Measurements from ENCODE around the gene DDX27.

The DDX27 gene

DNA sequence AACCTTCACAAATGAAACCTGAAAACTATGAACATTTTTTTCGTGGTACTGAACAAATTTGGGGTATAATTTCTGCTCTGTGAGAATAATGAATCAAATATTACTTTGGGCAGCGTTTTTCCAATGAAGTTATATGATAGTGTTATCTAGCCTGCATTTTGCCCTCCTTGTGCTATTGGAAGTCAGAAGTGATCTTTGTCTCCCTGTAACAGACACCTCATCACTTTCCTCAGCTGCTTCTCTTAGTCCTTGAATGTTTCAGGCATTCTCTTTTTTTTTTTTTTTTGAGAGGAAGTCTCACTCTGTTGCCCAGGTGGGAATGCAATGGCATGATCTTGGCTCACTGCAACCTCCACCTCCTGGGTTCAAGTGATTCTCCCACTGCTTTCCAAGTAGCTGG, 10.2 kb downstream of the DDX27 start:
- TF ChIP-seq, protein P1, sequence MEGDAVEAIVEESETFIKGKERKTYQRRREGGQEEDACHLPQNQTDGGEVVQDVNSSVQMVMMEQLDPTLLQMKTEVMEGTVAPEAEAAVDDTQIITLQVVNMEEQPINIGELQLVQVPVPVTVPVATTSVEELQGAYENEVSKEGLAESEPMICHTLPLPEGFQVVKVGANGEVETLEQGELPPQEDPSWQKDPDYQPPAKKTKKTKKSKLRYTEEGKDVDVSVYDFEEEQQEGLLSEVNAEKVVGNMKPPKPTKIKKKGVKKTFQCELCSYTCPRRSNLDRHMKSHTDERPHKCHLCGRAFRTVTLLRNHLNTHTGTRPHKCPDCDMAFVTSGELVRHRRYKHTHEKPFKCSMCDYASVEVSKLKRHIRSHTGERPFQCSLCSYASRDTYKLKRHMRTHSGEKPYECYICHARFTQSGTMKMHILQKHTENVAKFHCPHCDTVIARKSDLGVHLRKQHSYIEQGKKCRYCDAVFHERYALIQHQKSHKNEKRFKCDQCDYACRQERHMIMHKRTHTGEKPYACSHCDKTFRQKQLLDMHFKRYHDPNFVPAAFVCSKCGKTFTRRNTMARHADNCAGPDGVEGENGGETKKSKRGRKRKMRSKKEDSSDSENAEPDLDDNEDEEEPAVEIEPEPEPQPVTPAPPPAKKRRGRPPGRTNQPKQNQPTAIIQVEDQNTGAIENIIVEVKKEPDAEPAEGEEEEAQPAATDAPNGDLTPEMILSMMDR (IDR thresholded peaks at IDR 0.05; ENCODE audit: extremely low read depth, missing control alignments), result no peak
- no peak for DNase-seq (ENCODE audit: low spot score)

DNA sequence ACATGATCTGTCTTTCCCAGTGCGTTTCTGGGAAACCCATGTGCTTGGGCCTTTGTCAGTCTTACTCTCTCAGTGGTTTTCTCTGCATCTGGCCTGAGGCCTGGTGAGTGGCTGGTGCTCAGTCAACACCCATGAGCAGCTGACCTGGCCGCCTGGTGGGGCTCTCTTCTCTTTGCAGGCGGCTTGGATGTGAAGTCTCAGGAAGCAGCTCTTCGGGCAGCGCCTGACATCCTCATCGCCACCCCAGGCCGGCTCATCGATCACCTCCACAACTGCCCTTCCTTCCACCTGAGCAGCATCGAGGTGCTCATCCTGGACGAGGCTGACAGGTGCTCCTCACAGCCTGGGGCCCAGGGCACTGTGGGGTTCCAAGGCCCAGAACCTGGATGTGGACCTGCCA, 10.8 kb downstream of the DDX27 start:
- no peak for DNase-seq (ENCODE audit: low spot score)
- TF ChIP-seq, protein P1 (IDR thresholded peaks at IDR 0.05; ENCODE audit: extremely low read depth, missing control alignments), result no peak

DNA sequence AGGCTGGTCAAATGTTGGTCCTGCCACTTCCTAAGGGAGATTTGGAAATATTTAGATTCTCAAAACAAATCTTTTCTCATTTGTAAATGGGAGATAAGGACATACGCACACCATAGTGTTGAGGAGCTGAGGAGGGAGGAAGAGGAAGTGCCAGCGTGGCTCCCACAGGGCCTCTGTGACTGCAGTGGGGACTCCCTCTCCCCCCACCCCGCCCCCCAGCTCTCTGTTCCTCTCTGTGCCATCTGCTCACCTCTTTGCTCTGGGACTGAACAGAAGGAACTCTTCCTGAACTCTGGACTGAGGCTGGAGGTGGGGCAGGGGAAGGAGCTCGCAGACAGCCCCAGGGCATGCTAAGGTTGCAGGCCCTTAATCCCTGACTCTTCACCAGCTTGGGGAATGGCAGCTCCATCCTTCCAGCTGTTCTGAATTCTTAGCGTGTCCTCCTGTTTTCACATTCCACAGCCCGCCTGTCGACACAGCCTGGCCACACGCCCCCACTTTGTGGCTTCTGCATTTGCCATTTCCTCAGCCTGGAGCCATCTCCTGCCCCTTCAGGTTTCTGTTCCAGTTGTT, 11.4 kb downstream of the DDX27 start:
- no peak for DNase-seq (ENCODE audit: low spot score)
- TF ChIP-seq, protein P1 (IDR thresholded peaks at IDR 0.05; ENCODE audit: extremely low read depth, missing control alignments), result no peak

DNA sequence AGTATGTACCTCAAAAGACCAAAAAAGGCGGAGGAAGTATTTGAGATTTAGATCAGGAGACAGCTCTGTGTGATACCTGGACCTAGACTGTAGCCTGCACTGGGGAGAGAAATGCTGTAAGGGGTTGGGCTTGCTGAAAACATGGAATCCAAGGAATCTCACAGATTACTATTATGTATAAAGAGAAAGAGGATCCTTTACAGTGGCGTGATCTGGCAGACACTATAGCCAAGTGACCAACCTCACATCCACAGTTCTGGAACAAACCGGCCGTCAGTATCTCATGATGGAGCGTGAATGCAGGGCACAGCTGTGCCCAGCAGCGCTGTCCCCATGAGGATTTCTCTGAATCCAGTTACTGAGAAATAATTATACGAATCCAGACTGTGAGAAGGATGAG, 12.3 kb downstream of the DDX27 start:
- TF ChIP-seq, protein P1 (IDR thresholded peaks at IDR 0.05; ENCODE audit: extremely low read depth, missing control alignments), result no peak
- DNase-seq (ENCODE audit: low spot score), result no peak

DNA sequence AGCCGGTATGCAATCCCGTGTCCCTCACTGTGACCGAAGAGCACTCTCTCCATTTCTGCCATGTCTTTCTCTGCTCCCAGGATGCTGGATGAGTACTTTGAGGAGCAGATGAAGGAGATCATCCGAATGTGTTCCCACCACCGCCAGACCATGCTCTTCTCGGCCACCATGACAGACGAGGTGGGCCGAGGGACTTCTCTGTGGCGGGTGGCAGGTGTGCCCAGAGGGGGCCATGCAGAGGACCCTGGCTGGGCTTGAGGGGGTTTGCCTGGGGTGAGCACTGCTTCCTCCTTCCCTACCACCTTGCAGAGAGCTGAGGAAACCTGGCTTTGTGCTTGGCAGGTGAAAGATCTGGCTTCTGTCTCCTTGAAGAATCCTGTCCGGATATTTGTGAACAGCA, 14.0 kb downstream of the DDX27 start:
- TF ChIP-seq, protein P1 (IDR thresholded peaks at IDR 0.05; ENCODE audit: extremely low read depth, missing control alignments), result no peak

DNA sequence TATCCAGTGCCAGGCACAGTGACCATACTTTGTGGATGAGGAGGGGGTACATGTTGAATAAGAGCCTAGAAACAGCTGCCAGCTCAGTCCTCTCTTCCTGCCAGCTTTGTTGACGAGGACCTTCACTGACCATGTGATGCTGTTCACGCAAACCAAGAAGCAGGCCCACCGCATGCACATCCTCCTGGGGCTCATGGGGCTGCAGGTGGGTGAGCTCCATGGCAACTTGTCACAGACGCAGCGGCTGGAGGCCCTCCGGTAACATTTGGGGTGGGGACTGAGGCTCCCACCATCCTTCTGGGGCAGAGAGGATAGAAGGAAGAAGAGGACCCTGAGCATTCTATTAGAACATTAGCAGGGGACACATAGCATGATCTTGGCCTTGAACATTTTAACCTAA, 15.6 kb downstream of the DDX27 start:
- TF ChIP-seq, protein P1 (IDR thresholded peaks at IDR 0.05; ENCODE audit: extremely low read depth, missing control alignments), result no peak
- no peak for DNase-seq (ENCODE audit: low spot score)

More for the DNA sequence above, 14.0 kb downstream of the DDX27 start:
- DNase-seq (ENCODE audit: low spot score), result no peak

DNA sequence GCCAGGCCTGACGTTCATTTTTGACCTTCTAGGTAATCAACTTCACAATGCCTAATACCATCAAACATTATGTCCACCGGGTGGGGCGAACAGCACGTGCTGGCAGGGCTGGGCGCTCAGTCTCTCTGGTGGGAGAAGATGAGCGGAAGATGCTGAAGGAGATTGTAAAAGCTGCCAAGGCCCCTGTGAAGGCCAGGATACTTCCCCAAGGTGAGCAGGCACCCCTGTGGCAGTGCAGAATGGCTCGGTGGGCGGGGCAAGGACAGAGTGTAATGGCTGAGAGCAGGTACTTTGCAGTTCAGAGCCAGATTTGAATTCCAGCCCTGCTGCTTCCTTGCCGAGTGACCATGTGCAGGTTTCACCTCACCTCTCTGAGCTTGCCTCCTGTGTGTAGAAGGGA, 17.1 kb downstream of the DDX27 start:
- TF ChIP-seq, protein P1 (IDR thresholded peaks at IDR 0.05; ENCODE audit: extremely low read depth, missing control alignments), result no peak
- no peak for DNase-seq (ENCODE audit: low spot score)

Data from GM20000 (cell line).